Skeletal muscle tissue (tissue), 4 donors: ENCODE results near the gene PACSIN2. TPM values are rescaled to one million over a fixed set of nuclear protein-coding genes. Genes with fewer than 3 reads are reported as not detected.

Experiments used
- H3K27ac ChIP-seq: one replicate; pipeline ENCODE4 v1.7.0; 2013; ENCODE audit warnings: mild to moderate bottlenecking, low read depth, low read length, inconsistent platforms
- H3K27me3 ChIP-seq, 3 donors: one replicate each; pipeline ENCODE4 v1.7.0; 2013; ENCODE audit warnings: low read length in 3 of 3; ENCODE audit not compliant: control insufficient read depth in 3 of 3, insufficient read depth in 3 of 3
- H3K36me3 ChIP-seq, 3 donors: one replicate each; pipeline ENCODE4 v1.7.0; 2013; ENCODE audit warnings: low read length in 3 of 3; ENCODE audit not compliant: control insufficient read depth in 3 of 3, insufficient read depth in 3 of 3
- H3K4me1 ChIP-seq, 3 donors: one replicate each; pipeline ENCODE4 v1.7.0; 2013; ENCODE audit warnings: low read length in 3 of 3, mild to moderate bottlenecking in 3 of 3; ENCODE audit not compliant: control insufficient read depth in 3 of 3, insufficient read depth in 3 of 3
- H3K4me3 ChIP-seq, 3 donors: one replicate each; pipeline ENCODE4 v1.7.0; 2013; ENCODE audit warnings: low read length in 3 of 3
- H3K9ac ChIP-seq, 3 donors: one replicate each; pipeline ENCODE4 v1.7.0; 2013; ENCODE audit warnings: low read length in 3 of 3, mild to moderate bottlenecking in 3 of 3, moderate library complexity in 2 of 3, low read depth in 1 of 3
- H3K9me3 ChIP-seq, 3 donors: one replicate each; pipeline ENCODE4 v1.7.0; 2013; ENCODE audit warnings: low read length in 3 of 3; ENCODE audit not compliant: control insufficient read depth in 3 of 3
- total RNA-seq: library from RNA; depleted of rRNA; stranded (reverse); fragments of >200 nt; gene quantifications from one replicate; pipeline ENCODE4 v1.2.3, GENCODE V29; 2014
- donor health status: Osteomylitis.

The PACSIN2 gene
- total RNA-seq, 1 donor from 2014 or later: 20.9 TPM

DNA sequence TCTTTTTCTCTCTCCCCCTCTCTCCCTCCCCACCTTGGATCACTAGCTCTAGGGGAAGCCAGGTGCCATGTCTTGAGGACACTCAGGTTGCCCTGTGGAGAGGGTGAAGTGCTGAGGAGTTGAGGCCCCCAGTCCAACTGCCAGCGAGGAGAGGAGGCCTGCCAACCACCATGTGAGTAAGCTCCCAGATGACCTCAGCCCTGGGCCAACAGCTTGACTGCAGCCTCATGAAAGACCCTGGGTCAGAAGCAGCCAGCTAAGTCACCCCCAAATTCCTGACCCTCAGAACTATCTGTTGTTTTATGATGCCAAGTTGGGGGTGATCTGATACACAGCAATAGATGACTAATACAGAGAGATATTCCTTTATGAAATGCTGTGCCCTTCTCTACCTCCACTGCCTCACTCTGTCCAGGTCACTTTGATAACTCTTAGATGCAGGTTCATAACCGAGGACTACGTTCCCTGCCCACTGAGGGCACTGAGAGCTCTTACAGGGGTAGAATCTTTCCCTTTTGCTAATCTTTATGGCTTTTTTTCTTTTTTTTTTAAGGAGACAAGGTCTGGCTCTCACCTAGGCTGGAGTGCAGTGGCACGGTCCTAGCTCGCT is 165.9 kb downstream of the PACSIN2 start:
- Histone ChIP-seq H3K4me3 (no peak overlapping the region), H3K4me1 (peaks cover 2 to 16% (median 12%) of the 10 kb centered on the region in 3 donors), H3K9me3 (no peaks in the 10 kb centered on the region), H3K36me3 (peaks cover 4 to 14% (median 9%) of the 10 kb centered on the region in 3 donors), H3K9ac (no peak overlapping the region), H3K27me3 (no peaks in the 10 kb centered on the region), H3K27ac (no peak overlapping the region)

DNA sequence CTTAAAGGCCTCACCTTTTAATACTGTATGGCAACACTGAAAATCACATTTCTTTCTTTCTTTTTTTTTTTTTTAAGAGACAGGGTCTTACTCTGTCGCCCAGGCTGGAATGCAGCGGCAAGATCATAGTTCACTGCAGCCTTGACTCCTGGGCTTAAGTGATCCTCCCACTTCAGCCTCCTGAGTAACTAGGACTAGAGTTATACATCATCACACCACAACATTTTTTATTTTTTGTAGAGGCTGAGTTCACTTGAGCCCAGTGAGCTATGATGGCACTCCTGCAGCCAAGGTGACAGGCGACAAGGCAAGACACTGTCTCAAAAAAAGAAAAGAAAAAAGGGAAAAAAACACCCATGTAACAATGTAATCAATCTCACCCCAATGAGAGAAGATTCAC is 167.8 kb downstream of the PACSIN2 start:
- Histone ChIP-seq H3K4me1 (peaks cover 0 to 12% (median 9%) of the 10 kb centered on the region in 3 donors), H3K9ac (no peak overlapping the region), H3K9me3 (no peaks in the 10 kb centered on the region), H3K4me3 (no peak overlapping the region), H3K27me3 (no peaks in the 10 kb centered on the region), H3K36me3 (peaks cover 2 to 22% (median 9%) of the 10 kb centered on the region in 3 donors), H3K27ac (no peak overlapping the region)

DNA sequence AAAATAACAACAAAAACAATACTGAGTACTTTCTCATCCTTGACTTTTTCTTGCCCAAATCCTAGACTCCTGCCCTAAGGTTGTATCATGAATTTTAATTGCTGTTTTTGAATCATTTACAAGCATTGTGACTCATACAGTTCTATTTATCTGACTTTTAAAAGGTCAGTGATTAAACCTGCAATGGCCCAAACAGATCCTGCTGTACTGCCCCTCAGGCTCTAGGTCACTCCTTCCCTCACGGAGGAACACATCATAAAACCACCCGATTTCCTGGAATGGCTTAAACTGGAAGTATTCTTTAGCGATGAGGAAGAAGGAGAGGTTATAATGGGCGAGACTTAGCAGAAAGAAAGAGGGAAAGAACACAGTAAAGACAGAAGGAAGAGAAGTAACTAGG is 170.2 kb downstream of the PACSIN2 start:
- Histone ChIP-seq H3K27ac (no peak overlapping the region), H3K4me1 (peaks cover 0 to 6% (median 6%) of the 10 kb centered on the region in 3 donors), H3K9me3 (no peaks in the 10 kb centered on the region), H3K9ac (no peak overlapping the region), H3K36me3 (peaks cover 6 to 35% (median 18%) of the 10 kb centered on the region in 3 donors), H3K27me3 (no peaks in the 10 kb centered on the region), H3K4me3 (no peak overlapping the region)

DNA sequence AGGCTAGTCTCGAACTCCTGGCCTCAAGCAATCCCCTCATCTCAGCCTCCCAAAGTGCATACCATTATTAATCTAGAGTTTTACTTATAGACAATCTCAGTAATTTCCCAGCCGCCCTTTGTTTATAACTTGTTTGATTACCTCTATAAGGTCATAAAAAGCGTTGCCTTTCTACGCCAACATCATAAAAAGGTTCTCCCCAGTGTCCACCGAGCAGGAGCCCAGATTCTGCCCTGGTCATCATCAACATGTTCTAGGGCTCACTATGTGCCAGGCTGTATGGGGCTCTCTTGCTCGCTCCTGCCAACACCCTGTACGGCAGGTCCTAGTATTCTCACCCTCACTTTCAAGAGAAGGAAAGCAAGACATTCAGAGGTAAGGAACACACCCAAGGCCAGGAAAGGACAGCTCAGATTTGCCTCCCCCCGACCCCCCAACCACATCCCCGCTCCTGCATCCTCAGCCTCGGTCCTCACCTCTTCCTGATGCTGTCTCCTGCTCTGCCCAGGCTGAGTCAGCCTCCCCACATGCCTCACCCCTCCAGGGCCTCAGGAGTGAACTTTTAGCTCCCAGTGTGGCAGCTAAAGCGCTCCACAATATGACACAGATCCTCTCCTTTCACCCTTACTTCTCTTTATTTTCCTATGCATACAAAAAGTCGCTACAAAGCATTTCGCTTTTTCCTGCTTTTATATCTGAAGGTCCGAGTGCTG is 172.1 kb downstream of the PACSIN2 start:
- Histone ChIP-seq H3K27me3 (no peaks in the 10 kb centered on the region), H3K9me3 (no peaks in the 10 kb centered on the region), H3K4me1 (no peaks in the 10 kb centered on the region), H3K4me3 (no peak overlapping the region), H3K27ac (no peak overlapping the region), H3K36me3 (peaks cover 6 to 35% (median 18%) of the 10 kb centered on the region in 3 donors), H3K9ac (no peak overlapping the region)

DNA sequence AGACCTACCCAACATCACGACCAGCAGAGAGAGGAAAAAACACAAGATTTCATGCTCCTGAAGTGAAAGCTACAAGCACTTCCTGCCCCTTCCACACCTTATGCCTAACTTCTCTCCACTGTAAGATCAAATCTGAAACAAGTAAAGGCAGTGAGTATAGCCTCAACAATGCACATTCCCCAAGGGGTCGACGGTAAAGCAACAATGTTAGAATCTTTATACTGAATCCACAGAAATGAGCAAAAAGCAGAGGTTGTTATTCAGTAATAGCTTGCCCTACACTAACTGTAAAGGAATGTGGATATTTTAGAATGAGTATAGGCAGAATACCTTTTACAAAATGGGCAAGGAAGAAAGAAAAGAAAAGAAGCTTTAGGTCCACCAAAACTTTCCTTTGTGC is 173.5 kb downstream of the PACSIN2 start:
- Histone ChIP-seq H3K9me3 (no peaks in the 10 kb centered on the region), H3K4me1 (no peaks in the 10 kb centered on the region), H3K27me3 (no peaks in the 10 kb centered on the region), H3K27ac (no peak overlapping the region), H3K36me3 (peaks cover 9 to 36% (median 19%) of the 10 kb centered on the region in 3 donors), H3K4me3 (no peak overlapping the region), H3K9ac (no peak overlapping the region)

DNA sequence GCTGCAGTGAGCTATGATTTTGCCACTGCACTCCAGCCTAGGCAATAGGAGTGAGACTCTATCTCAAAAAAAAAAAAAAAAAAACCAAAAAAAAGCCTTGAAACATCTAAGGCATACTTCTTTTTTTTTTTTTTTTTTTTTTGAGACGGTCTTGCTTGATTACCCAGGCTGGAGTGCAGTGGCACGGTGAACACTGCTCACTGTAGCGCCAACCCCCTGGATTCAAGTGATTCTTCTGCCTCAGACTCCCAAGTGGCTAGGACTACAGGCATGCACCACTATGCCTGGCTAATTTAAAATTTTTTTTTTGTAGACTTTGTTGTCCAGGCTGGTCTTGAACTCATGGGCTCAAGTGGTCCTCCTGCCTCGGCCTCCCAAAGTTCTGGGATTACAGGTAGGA is 177.4 kb downstream of the PACSIN2 start:
- H3K4me3 ChIP-seq: no peak overlapping the region
- H3K27me3 ChIP-seq: no peaks in the 10 kb centered on the region
- peaks cover 23 to 49% (median 24%) of the 10 kb centered on the region in 3 donors for H3K36me3 ChIP-seq
- H3K27ac ChIP-seq: no peak overlapping the region
- no peaks in the 10 kb centered on the region for H3K4me1 ChIP-seq
- no peak overlapping the region for H3K9ac ChIP-seq
- H3K9me3 ChIP-seq: no peaks in the 10 kb centered on the region

DNA sequence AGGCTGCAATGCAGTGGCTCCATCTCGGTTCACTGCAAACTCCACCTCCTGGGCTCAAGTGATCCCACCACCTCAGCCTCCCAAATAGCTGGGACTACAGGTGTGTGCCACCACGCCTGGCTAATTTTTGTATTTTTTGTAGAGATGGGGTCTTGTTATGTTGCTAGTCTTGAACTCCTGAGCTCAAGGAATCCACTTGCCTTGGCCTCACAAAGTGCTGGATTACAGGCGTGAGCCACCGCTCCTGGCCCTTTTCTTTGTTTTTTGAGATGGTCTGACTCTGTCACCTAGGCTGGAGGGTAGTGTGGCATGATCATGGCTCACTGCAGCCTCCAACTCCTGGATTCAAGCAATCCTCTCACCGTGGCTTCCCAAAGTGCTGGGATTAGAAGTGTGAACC is 178.9 kb downstream of the PACSIN2 start:
- H3K27ac ChIP-seq: no peak overlapping the region

DNA sequence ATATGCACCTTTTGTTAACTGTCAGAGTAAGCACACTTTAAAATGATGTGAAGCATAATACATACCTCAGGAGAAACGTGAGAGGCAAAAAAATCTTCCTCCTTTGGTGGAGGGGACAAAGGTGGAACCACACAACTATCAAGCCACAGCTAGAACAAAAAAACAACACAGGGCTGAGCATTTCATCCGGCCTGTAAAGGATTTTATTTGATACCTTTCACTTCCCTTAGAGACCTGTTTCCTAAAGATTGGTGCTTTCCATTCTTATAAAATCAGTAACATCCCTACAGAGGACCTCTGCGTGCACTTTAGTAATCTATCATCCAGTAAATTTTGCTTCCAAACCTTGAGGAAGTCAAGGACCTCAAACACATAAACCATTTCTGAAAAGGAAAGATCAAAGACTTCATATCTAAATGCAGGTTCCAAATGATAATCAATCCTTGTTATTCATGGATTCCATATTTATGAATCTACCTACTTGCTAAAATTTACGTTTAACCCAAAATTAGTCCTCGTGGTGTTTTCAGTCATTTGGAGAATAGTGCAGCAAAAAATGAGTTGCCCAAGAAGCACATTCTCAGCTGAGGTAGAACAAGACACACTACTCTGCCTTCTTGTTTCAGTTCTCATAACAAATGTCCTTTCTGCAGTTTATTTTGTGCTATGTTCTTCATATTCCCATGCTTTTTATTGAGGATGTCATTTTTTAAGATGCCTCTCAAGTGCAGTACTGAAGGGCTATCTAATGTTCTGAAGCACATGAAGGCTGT is 180.6 kb downstream of the PACSIN2 start:
- H3K27ac ChIP-seq: no peak overlapping the region
- H3K4me1 ChIP-seq: no peaks in the 10 kb centered on the region
- H3K36me3 ChIP-seq: peaks cover 29 to 48% (median 41%) of the 10 kb centered on the region in 3 donors
- H3K9me3 ChIP-seq: no peaks in the 10 kb centered on the region
- no peak overlapping the region for H3K9ac ChIP-seq
- H3K27me3 ChIP-seq: no peaks in the 10 kb centered on the region
- H3K4me3 ChIP-seq: no peak overlapping the region

More for the DNA sequence above, 178.9 kb downstream of the PACSIN2 start:
- H3K4me3 ChIP-seq: no peak overlapping the region
- no peaks in the 10 kb centered on the region for H3K4me1 ChIP-seq
- H3K9ac ChIP-seq: no peak overlapping the region
- peaks cover 30 to 51% (median 31%) of the 10 kb centered on the region in 3 donors for H3K36me3 ChIP-seq
- H3K27me3 ChIP-seq: no peaks in the 10 kb centered on the region
- H3K9me3 ChIP-seq: no peaks in the 10 kb centered on the region

DNA sequence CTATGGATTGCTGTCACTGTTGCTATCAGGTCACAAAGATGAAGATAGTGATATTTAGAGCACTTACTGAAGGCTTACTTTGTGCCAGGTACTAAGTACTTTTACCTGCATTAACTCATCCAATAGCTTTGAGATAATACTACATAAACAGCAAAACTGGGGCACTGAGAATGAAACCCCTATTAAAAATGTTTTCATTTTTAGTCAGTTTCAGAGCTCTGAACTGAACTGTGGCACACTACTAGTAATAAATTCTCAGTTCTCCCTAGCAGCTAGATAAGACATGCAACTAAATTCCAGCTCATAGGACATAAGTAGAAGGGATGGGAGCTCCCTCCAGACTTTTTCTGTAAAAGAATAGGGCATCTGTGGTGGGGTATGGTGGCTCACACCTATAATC is 181.8 kb downstream of the PACSIN2 start:
- H3K9me3 ChIP-seq: no peaks in the 10 kb centered on the region
- no peaks in the 10 kb centered on the region for H3K4me1 ChIP-seq
- H3K27ac ChIP-seq: no peak overlapping the region
- no peak overlapping the region for H3K4me3 ChIP-seq
- H3K9ac ChIP-seq: no peak overlapping the region
- H3K36me3 ChIP-seq: peaks cover 29 to 51% (median 48%) of the 10 kb centered on the region in 3 donors
- no peaks in the 10 kb centered on the region for H3K27me3 ChIP-seq

DNA sequence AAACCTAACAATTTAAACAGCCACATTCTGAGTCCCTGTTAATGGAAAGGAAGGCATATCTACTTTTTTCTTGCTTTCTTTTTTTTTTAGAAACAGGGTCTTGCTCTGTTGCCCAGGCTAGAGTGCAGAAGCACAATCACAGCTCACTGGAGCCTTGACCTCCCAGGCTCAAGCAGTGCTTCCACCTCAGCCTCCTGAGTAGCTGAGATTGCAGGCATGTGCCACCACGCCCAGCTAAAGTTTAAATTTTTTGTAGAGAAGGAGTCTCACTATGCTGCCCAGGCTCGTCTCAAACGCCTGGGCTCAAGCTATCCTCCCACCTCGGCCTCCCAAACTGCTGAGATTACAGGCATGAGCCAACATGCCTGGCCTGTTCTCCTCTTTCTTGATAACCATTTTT is 183.2 kb downstream of the PACSIN2 start:
- Histone ChIP-seq H3K27me3 (no peaks in the 10 kb centered on the region), H3K9me3 (no peaks in the 10 kb centered on the region), H3K9ac (no peak overlapping the region), H3K4me3 (no peak overlapping the region), H3K36me3 (peaks cover 27 to 50% (median 46%) of the 10 kb centered on the region in 3 donors), H3K4me1 (no peaks in the 10 kb centered on the region), H3K27ac (no peak overlapping the region)
